NCI-H524 treated with DMSO at 0.1 percent for 48 hours (cell line): ENCODE data around the gene UQCRFS1.

Experiments
- DNase-seq: peaks from one replicate; lab custom pipeline; 2025; lab: John Stamatoyannopoulos, UW

Gene UQCRFS1

GRCh38 chr19:29155683-29156082 is 57.3 kb downstream of the UQCRFS1 start:
- DNase-seq, result no peak
